NK-92 treated with Interleukin-12 subunit alpha and Interleukin-12 subunit beta, amount 100 ng/mL, for 24 hours (cell line): Measurements from ENCODE around the gene ADAMTS8.

Experiments
- DNase-seq: peaks from one replicate; lab custom pipeline; 2025; lab: John Stamatoyannopoulos, UW

Gene ADAMTS8, protein sequence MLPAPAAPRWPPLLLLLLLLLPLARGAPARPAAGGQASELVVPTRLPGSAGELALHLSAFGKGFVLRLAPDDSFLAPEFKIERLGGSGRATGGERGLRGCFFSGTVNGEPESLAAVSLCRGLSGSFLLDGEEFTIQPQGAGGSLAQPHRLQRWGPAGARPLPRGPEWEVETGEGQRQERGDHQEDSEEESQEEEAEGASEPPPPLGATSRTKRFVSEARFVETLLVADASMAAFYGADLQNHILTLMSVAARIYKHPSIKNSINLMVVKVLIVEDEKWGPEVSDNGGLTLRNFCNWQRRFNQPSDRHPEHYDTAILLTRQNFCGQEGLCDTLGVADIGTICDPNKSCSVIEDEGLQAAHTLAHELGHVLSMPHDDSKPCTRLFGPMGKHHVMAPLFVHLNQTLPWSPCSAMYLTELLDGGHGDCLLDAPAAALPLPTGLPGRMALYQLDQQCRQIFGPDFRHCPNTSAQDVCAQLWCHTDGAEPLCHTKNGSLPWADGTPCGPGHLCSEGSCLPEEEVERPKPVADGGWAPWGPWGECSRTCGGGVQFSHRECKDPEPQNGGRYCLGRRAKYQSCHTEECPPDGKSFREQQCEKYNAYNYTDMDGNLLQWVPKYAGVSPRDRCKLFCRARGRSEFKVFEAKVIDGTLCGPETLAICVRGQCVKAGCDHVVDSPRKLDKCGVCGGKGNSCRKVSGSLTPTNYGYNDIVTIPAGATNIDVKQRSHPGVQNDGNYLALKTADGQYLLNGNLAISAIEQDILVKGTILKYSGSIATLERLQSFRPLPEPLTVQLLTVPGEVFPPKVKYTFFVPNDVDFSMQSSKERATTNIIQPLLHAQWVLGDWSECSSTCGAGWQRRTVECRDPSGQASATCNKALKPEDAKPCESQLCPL

GRCh38 chr11:130428316-130429119, at the start of gene ADAMTS8:
Gene ADAMTS8 (minus strand): TSS chr11:130428609. CDS start chr11:130428286, 323 bp downstream.
- DNase-seq = no peak

- no peak for DNase-seq
Observed at GRCh38 chr11:130477586-130478203, 49.3 kb upstream of the ADAMTS8 start.

- DNase-seq = no peak
Observed at GRCh38 chr11:130476922-130477491, 48.6 kb upstream of the ADAMTS8 start.

DNA sequence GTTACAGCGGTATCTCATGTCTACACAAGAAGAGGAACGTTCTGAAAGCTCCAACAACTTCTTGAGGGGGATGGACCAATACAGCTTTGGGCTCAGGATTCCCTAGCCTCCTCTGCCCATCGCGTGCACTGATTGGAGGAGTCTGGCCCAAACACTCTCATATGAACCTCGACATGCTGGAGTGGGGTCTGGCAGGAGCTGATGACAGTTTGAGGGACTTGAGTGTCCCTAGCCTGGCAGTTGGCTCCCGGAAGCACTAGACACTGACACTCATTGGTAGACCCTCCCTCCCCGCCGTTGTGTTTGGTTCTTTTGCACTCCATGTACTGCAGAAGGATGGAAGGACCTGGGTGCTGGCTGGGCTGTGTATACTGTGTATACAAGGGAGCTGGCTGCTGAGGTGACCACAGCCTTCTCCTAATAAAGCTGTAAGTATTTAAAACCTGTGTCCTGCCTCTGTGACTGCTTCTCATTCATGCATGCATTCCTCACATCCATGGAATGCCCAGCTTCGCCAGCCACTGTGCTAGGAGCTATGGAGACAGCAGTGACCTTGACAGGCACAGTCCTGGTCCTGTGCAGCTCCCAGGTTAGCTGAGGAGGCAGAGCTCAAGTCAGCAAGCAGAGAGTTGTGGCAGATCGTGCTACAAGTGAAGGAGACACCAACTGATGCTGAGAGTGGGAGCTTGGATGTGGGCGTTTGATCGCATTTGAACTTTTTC, 48.0 kb upstream of the ADAMTS8 start:
- no peak for DNase-seq

GRCh38 chr11:130475426-130476053, 47.1 kb upstream of the ADAMTS8 start:
- no peak for DNase-seq

- DNase-seq = no peak
Observed at GRCh38 chr11:130474637-130475400, 46.4 kb upstream of the ADAMTS8 start.

GRCh38 chr11:130473795-130474377, 45.5 kb upstream of the ADAMTS8 start:
- no peak for DNase-seq

GRCh38 chr11:130473056-130473794, 44.8 kb upstream of the ADAMTS8 start:
- DNase-seq = no peak

DNA sequence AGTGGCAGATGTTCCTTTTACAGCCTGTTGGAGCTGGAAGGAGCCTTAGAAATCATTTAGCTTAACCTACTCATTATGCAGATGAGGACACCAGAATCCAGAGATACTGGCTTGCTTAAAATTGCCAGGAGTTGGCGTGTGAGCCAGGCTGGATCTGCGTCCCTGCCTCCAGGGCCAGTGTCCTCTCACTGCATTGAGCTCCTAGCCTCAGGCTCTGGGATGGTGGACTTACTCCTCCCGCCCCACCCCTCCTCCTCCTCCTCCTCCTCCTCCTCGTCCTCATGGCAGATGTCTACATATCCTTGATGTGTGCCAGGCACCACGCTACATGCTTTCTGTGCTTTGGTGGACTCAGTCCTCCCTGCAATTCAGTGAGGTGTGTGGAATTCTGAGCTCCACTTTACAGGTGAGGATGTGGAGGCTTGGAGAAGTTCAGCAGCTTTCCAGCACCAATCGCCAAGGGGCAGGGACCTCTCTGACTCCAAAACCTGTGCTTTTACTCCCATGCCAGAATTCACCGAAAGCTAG, 44.1 kb upstream of the ADAMTS8 start:
- no peak for DNase-seq

GRCh38 chr11:130471731-130472433, 43.5 kb upstream of the ADAMTS8 start:
- DNase-seq = no peak

DNA sequence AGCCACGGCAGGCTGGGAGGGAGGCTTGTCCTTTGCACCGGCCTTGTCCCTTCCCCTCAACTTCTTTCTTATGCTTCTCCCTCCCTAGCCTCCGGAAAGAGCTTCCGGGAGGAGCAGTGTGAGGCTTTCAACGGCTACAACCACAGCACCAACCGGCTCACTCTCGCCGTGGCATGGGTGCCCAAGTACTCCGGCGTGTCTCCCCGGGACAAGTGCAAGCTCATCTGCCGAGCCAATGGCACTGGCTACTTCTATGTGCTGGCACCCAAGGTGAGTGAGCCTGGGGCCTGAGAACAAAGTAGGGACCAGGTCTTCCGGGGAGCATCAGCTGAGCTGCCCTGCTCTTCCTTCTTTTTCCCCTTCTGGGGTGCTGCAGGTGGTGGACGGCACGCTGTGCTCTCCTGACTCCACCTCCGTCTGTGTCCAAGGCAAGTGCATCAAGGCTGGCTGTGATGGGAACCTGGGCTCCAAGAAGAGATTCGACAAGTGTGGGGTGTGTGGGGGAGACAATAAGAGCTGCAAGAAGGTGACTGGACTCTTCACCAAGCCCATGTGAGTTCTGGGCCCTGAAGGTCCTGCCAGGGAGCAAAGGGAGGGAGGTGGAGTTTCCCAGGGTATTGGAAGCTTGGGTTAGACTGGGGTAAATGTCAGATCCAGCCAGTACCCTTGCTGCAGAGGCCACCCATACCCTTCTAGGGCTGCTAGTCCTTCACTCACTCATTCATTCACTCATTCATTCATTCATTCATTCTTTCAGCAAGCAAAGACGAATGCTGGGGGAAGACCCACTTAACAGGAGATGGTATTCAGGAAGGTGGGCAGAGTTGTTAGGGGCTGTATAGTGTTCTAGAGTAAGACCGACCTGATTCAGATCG, 42.7 kb upstream of the ADAMTS8 start:
- DNase-seq = no peak

DNA sequence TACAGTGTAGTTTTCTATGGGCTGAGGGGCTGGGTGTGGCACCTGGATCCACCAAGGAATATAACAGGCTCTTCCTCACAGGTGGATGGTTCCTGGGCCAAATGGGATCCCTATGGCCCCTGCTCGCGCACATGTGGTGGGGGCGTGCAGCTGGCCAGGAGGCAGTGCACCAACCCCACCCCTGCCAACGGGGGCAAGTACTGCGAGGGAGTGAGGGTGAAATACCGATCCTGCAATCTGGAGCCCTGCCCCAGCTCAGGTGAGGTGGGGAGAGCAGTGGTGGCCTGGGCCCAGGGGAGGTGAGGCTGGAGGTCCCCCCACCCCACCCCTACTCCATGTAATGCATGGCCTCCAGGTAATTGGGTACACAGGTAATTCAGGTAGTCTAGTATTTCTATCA, 40.8 kb upstream of the ADAMTS8 start:
- no peak for DNase-seq

DNA sequence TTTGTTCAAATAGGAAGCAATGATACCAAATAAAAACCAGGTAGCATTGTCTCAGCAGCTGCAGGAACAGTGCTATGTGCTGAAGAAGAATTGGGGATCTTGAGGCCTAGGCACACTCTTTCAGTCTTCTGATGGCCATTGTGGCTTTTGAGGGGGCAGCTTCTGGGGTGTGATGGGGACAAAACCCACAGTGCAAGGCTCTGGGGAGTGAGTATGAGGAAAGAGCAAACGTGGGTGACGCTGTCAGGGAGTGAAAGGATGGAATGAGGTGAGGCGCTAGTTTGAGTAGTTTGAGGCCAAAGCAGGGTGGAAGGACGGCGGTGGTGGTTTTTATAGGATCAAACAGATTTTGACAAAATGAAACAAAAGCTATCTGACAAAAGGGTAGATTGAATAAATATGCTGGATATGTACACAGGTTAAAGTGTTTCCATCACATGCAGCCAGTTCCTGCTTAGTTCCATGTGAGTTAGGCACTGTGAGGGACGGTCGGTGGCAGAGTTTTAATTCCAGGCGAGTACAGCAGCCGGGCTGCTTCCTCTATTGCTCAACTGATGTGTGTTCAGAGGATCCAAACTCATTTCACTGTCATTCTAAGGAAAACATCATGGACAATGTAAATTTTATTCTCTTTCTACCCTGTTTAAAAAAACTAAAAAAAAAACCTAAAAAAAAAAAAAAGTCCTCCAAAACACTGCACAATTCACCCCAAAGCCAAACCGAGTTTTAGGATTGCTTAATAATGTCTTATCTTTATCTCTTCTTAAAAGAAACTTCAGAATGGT, 38.9 kb upstream of the ADAMTS8 start:
- no peak for DNase-seq

- no peak for DNase-seq
Observed at GRCh38 chr11:130465263-130465662, 36.9 kb upstream of the ADAMTS8 start.

GRCh38 chr11:130464291-130464812, 35.9 kb upstream of the ADAMTS8 start:
- no peak for DNase-seq
